ENCODE measurements around the gene LDLRAD3. TPM values are rescaled to one million over a fixed set of nuclear protein-coding genes. Genes with fewer than 3 reads are reported as not detected.
A peak's percentile ranks its signal among the peaks of the same experiment; 100 is the strongest.

The LDLRAD3 gene
- polyA plus RNA-seq, 1 donor (not counting 4 experiments of a cell fraction or from before 2014, with no cell fraction given), result 13.1 TPM

DNA sequence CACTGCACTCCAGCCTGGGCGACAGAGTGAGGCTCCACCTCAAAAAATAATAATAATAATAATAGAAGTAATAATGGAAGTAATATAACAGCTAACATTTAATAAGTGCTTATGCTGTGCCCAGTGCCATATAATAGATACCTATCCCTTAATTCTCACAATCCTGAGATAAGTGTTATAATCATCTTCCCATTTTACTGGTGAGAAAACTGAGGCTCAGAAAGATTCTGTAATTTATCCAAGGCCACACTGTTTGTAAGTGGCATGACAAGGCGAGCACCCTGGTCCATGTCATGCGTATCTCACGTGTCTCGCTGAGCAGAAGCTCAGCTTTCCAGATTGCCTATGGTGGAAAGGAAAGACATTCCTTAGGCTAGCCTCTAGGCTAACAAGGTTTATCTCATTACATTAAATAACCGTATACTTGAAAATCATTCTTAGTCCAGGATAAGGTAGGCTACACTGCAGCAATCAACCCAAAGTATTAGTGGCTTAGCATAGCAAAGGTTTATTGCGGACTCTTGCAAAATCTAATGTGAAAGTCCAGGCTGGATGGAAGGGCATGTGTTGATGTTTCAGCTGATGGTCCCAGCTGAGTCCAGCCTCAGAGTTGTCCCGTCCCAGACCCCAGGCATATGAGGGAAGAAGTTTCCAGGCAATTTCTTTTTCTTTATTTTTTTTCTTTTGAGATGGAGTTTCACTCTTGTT is 15.0 kb upstream of the LDLRAD3 start:
- Histone ChIP-seq H3K27me3 (ENCODE audit: control insufficient read depth, extremely low read depth, insufficient read depth, low read length) (no peaks in the 10 kb centered on the region), H3K9me1 (ENCODE audit: control insufficient read depth, extremely low read depth, insufficient read depth, low read length) (no peaks in the 10 kb centered on the region), H3K4me3 (ENCODE audit: control insufficient read depth in 2 of 3, extremely low read depth in 1 of 3, insufficient read depth in 2 of 3, low read depth in 1 of 3, low read length in 3 of 3) (no peak overlapping the region), H3K27ac (ENCODE audit: control insufficient read depth, insufficient read depth, low read length) (no peak overlapping the region), H3K9me3 (ENCODE audit: control insufficient read depth, low read depth, low read length) (peaks cover 3% of the 10 kb centered on the region), H3K4me2 (ENCODE audit: control insufficient read depth, extremely low read depth, insufficient read depth, low read depth, low read length) (no peak overlapping the region), H4K20me1 (ENCODE audit: control insufficient read depth, extremely low read depth, insufficient read depth, low read length) (no peaks in the 10 kb centered on the region), H2AFZ (ENCODE audit: control insufficient read depth, low read length) (no peak overlapping the region), H3K9ac (ENCODE audit: control insufficient read depth, extremely low read depth, insufficient read depth, low read length) (no peak overlapping the region), H3K36me3 (ENCODE audit: control insufficient read depth in 2 of 2, extremely low read depth in 1 of 2, insufficient read depth in 2 of 2, low read length in 2 of 2) (no peaks in the 10 kb centered on the region), H3K4me1 (ENCODE audit: control insufficient read depth, extremely low read depth, insufficient read depth, low read length) (peaks cover 49% of the 10 kb centered on the region), H3K79me2 (ENCODE audit: control insufficient read depth, insufficient read depth, low read length) (no peaks in the 10 kb centered on the region)
- TF ChIP-seq EZH2 (IDR thresholded peaks at IDR 0.05; ENCODE audit: low read length), result no peak
- TF ChIP-seq, protein P1, sequence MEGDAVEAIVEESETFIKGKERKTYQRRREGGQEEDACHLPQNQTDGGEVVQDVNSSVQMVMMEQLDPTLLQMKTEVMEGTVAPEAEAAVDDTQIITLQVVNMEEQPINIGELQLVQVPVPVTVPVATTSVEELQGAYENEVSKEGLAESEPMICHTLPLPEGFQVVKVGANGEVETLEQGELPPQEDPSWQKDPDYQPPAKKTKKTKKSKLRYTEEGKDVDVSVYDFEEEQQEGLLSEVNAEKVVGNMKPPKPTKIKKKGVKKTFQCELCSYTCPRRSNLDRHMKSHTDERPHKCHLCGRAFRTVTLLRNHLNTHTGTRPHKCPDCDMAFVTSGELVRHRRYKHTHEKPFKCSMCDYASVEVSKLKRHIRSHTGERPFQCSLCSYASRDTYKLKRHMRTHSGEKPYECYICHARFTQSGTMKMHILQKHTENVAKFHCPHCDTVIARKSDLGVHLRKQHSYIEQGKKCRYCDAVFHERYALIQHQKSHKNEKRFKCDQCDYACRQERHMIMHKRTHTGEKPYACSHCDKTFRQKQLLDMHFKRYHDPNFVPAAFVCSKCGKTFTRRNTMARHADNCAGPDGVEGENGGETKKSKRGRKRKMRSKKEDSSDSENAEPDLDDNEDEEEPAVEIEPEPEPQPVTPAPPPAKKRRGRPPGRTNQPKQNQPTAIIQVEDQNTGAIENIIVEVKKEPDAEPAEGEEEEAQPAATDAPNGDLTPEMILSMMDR (optimal IDR thresholded peaks at IDR 0.05 in 1 of 3, IDR thresholded peaks at IDR 0.05 in 1 of 3, conservative IDR thresholded peaks at IDR 0.05 in 1 of 3; ENCODE audit: extremely low read depth in 1 of 3, insufficient read depth in 2 of 3, low read length in 3 of 3), result no peak
- DNase-seq (ENCODE audit: low read depth, low spot score) (no peak), FAIRE-seq (no peak)
- dilution Hi-C loops (cut with MboI; ENCODE audit: extremely low pct_ligation_motif_present, low sequenced_read_pairs), result no loop called here

DNA sequence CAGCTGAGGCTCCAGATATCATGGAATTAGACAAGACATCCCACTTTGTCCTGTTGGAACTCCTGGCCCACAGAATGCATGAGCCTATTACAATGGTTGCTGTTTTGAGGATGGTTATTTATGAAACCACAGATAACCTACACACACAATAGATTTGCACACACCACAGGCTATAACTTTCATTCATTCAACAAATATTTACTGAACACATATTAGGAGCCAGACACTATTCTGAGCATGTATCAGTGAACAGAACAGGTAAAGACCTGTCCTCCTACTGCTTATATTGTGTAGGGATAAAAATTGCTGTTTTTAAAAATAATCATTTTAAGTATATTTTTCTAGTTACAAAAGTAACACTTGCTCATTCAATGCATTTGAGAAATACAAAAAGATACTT is 13.4 kb upstream of the LDLRAD3 start:
- H3K4me1 ChIP-seq (ENCODE audit: control insufficient read depth, extremely low read depth, insufficient read depth, low read length), result peaks cover 49% of the 10 kb centered on the region
- H3K36me3 ChIP-seq (ENCODE audit: control insufficient read depth in 2 of 2, extremely low read depth in 1 of 2, insufficient read depth in 2 of 2, low read length in 2 of 2), result no peaks in the 10 kb centered on the region
- dilution Hi-C loops (cut with MboI; ENCODE audit: extremely low pct_ligation_motif_present, low sequenced_read_pairs), result no loop called here
- no peak overlapping the region for H2AFZ ChIP-seq (ENCODE audit: control insufficient read depth, low read length)
- H4K20me1 ChIP-seq (ENCODE audit: control insufficient read depth, extremely low read depth, insufficient read depth, low read length), result no peaks in the 10 kb centered on the region
- H3K4me2 ChIP-seq (ENCODE audit: control insufficient read depth, extremely low read depth, insufficient read depth, low read depth, low read length), result peak overlapping the region; percentile 14
- H3K9ac ChIP-seq (ENCODE audit: control insufficient read depth, extremely low read depth, insufficient read depth, low read length), result no peak overlapping the region
- H3K27ac ChIP-seq (ENCODE audit: control insufficient read depth, insufficient read depth, low read length), result no peak overlapping the region
- H3K9me3 ChIP-seq (ENCODE audit: control insufficient read depth, low read depth, low read length), result peaks cover 3% of the 10 kb centered on the region
- H3K27me3 ChIP-seq (ENCODE audit: control insufficient read depth, extremely low read depth, insufficient read depth, low read length), result no peaks in the 10 kb centered on the region
- FAIRE-seq, result peak; percentile 26
- no peaks in the 10 kb centered on the region for H3K79me2 ChIP-seq (ENCODE audit: control insufficient read depth, insufficient read depth, low read length)
- TF ChIP-seq, protein P1 (optimal IDR thresholded peaks at IDR 0.05 in 1 of 3, IDR thresholded peaks at IDR 0.05 in 1 of 3, conservative IDR thresholded peaks at IDR 0.05 in 1 of 3; ENCODE audit: extremely low read depth in 1 of 3, insufficient read depth in 2 of 3, low read length in 3 of 3), result no peak
- no peak for TF ChIP-seq EZH2 (IDR thresholded peaks at IDR 0.05; ENCODE audit: low read length)
- DNase-seq (ENCODE audit: low read depth, low spot score), result no peak
- no peaks in the 10 kb centered on the region for H3K9me1 ChIP-seq (ENCODE audit: control insufficient read depth, extremely low read depth, insufficient read depth, low read length)
- no peak overlapping the region for H3K4me3 ChIP-seq (ENCODE audit: control insufficient read depth in 2 of 3, extremely low read depth in 1 of 3, insufficient read depth in 2 of 3, low read depth in 1 of 3, low read length in 3 of 3)

All from keratinocyte (primary cell).